Right renal cortex interstitium (tissue), 3 donors: ENCODE measurements around the gene PRR5L. TPM values are rescaled to one million over a fixed set of nuclear protein-coding genes. Genes with fewer than 3 reads are reported as not detected.

Experiments
- DNase-seq, 3 donors: peaks; one replicate each; pipeline ENCODE4 v3.0.0-alpha.2; 2013; ENCODE audit warnings: low read depth in 3 of 3, low spot score in 2 of 3
- polyA plus RNA-seq, 3 donors: library from polyadenylated mRNA; unstranded; fragments of 120-200 nt; gene quantifications; one replicate each; pipeline ENCODE4 v1.2.1, GENCODE V29; 2013; ENCODE audit not compliant: insufficient read length in 3 of 3

Gene PRR5L
- polyA plus RNA-seq, 3 donors = 13.6 to 19.7 (median 15.7) TPM

- DNase-seq = no peak
These were observed 102.3 kb downstream of the PRR5L start for GRCh38 chr11:36398231-36398953.

- no peak for DNase-seq
These were observed 103.1 kb downstream of the PRR5L start for GRCh38 chr11:36399236-36399635.

GRCh38 chr11:36399745-36400144 lies 103.7 kb downstream of the PRR5L start:
- no peak for DNase-seq

- no peak for DNase-seq
These were observed 104.8 kb downstream of the PRR5L start for GRCh38 chr11:36400766-36401455.

- no peak for DNase-seq
These were observed 106.6 kb downstream of the PRR5L start for GRCh38 chr11:36402568-36403170.

GRCh38 chr11:36403661-36404060 lies 107.6 kb downstream of the PRR5L start:
- no peak for DNase-seq

- DNase-seq = no peak
These were observed 108.7 kb downstream of the PRR5L start for GRCh38 chr11:36404831-36405230.

- DNase-seq = no peak
These were observed 109.7 kb downstream of the PRR5L start for GRCh38 chr11:36405585-36406367.

GRCh38 chr11:36407356-36407755 lies 111.3 kb downstream of the PRR5L start:
- no peak for DNase-seq

GRCh38 chr11:36408498-36409136 lies 112.5 kb downstream of the PRR5L start:
- no peak for DNase-seq

GRCh38 chr11:36409152-36409816 lies 113.2 kb downstream of the PRR5L start:
- no peak for DNase-seq

- no peak for DNase-seq
These were observed 115.1 kb downstream of the PRR5L start for GRCh38 chr11:36411202-36411640.

- DNase-seq = no peak
These were observed 116.8 kb downstream of the PRR5L start for GRCh38 chr11:36412781-36413383.

- DNase-seq = no peak
These were observed 121.1 kb downstream of the PRR5L start for GRCh38 chr11:36417154-36417553.

GRCh38 chr11:36419791-36420424 lies 123.8 kb downstream of the PRR5L start:
- DNase-seq = no peak

- no peak for DNase-seq
These were observed 125.6 kb downstream of the PRR5L start for GRCh38 chr11:36421546-36422155.

GRCh38 chr11:36425561-36426081 lies 129.5 kb downstream of the PRR5L start:
- DNase-seq = no peak

- DNase-seq = no peak
These were observed 130.2 kb downstream of the PRR5L start for GRCh38 chr11:36426226-36426848.
